Astrocyte (in vitro differentiated cells and primary cell): ENCODE data around the gene SNCAIP.

Source experiments
- EZH2 ChIP-seq: IDR thresholded peaks from 2 replicates; pipeline ENCODE4 v1.6.1; 2012; ENCODE audit warnings: mild to moderate bottlenecking, low read length, inconsistent platforms; ENCODE audit not compliant: insufficient read depth
- TF ChIP-seq, protein P1 (sequence below): IDR thresholded peaks from 2 replicates; pipeline ENCODE4 v1.5.1; 2011; ENCODE audit warnings: low read depth, mild to moderate bottlenecking, inconsistent platforms, low read length, moderate library complexity; ENCODE audit not compliant: insufficient read depth

DNA sequence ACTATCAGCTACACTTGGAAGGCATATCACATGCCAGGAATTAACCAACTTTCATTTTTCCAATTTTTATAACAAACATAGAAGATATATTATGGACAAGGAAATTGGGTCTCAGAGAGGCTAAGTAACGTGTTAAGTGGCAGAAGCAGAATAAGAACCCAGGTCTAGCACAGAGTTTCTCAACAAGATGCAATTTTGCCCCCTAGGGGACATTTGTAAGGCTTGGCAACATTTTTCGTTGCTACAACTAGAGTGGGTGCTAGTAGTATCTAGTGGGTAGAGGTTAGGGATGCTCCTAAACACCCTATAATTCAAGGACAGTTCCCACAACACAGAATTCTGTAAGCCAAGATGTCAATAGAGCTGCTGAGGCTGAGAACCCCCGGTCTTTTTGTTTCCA lies 180.6 kb downstream of the SNCAIP start:
- TF ChIP-seq, protein P1, sequence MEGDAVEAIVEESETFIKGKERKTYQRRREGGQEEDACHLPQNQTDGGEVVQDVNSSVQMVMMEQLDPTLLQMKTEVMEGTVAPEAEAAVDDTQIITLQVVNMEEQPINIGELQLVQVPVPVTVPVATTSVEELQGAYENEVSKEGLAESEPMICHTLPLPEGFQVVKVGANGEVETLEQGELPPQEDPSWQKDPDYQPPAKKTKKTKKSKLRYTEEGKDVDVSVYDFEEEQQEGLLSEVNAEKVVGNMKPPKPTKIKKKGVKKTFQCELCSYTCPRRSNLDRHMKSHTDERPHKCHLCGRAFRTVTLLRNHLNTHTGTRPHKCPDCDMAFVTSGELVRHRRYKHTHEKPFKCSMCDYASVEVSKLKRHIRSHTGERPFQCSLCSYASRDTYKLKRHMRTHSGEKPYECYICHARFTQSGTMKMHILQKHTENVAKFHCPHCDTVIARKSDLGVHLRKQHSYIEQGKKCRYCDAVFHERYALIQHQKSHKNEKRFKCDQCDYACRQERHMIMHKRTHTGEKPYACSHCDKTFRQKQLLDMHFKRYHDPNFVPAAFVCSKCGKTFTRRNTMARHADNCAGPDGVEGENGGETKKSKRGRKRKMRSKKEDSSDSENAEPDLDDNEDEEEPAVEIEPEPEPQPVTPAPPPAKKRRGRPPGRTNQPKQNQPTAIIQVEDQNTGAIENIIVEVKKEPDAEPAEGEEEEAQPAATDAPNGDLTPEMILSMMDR: peak; percentile 28
- no peak for TF ChIP-seq EZH2
